Activated T-helper 2 cell treated with anti-CD3 and anti-CD28 coated beads, Interferon-gamma antibody, Interleukin-2, Interleukin-4, amounts not matched to agents 10 μg/mL and 5 μg/mL and 100 μg/mL, durations not matched to agents 14 hours and 24 hours and 36 hours (primary cell): ENCODE measurements around the gene PALLD. TPM values are rescaled to one million over a fixed set of nuclear protein-coding genes. Genes with fewer than 3 reads are reported as not detected.
A peak's percentile ranks its signal among the peaks of the same experiment; 100 is the strongest.

Experiments used
- DNase-seq: peaks from one replicate; pipeline ENCODE4 v3.0.0; 2021; ENCODE audit warnings: low spot score
- H3K27ac Mint-ChIP-seq: one replicate; pipeline ENCODE4 v1.8.0; 2021; ENCODE audit warnings: mixed read lengths
- H3K27me3 Mint-ChIP-seq: one replicate; pipeline ENCODE4 v1.8.0; 2021; ENCODE audit warnings: low read depth, mixed read lengths
- H3K36me3 Mint-ChIP-seq: one replicate; pipeline ENCODE4 v1.8.0; 2021; ENCODE audit warnings: low read depth, mixed read lengths
- H3K4me1 Mint-ChIP-seq: one replicate; pipeline ENCODE4 v1.8.0; 2021; ENCODE audit warnings: low read depth, mixed read lengths
- H3K4me3 Mint-ChIP-seq: one replicate; pipeline ENCODE4 v1.8.0; 2021; ENCODE audit warnings: low read depth, mild to moderate bottlenecking, moderate library complexity, mixed read lengths
- H3K9me3 Mint-ChIP-seq: one replicate; pipeline ENCODE4 v1.8.0; 2021; ENCODE audit warnings: mixed read lengths
- intact Hi-C: fragments of 100-400 bp; cut with micrococcal nuclease; formaldehyde crosslinking; loops from one replicate; pipeline ENCODE4 v1.15.1; 2023
- total RNA-seq: library from RNA; stranded (reverse); gene quantifications from 2 replicates; pipeline ENCODE4 v1.2.3, GENCODE V29; 2022

Gene PALLD
- total RNA-seq, 1 donor from 2014 or later = 19.8 TPM

GRCh38 chr4:168880811-168881595, 384.2 kb downstream of the PALLD start:
- no peak overlapping the region for H3K4me3 Mint-ChIP-seq
- no peak for DNase-seq
- peak overlapping the region; percentile 21 for H3K27ac Mint-ChIP-seq
- peaks cover 20% of the 10 kb centered on the region for H3K36me3 Mint-ChIP-seq
- intact Hi-C loops = no loop called here
- H3K4me1 Mint-ChIP-seq = peaks cover 26% of the 10 kb centered on the region
- no peaks in the 10 kb centered on the region for H3K9me3 Mint-ChIP-seq
- peaks cover 25% of the 10 kb centered on the region for H3K27me3 Mint-ChIP-seq

DNA sequence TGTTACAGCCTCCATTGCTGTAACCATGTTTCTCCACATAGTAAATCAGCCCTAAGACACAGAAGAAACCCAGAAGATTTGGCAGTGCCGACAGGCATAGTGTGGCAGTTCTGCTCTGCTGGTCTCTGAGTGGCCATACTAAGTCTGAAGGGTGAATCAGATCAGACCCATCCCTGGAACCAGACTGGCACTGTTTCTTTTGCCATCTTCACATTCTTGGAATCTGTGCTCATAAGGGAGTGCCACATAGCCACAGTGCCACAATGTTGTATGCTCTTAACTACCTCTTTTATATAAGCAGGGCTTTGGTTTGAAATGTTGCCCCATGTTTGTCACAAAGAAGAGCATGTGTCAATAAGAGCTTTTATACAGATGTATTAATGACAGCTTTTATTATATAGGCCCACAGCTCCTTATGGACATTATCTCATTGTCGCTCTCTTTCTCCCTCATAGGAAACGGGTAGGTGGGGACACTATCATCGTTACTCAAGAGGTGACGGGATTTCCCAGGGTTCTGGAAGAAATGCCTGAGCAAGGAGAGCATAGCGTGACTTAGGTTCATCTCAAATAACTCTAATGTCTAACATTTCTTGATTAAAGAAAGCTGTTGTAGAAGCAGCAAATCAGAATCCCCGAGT, 385.0 kb downstream of the PALLD start:
- H3K27ac Mint-ChIP-seq = no peak overlapping the region
- DNase-seq = no peak
- no peaks in the 10 kb centered on the region for H3K9me3 Mint-ChIP-seq
- peaks cover 16% of the 10 kb centered on the region for H3K27me3 Mint-ChIP-seq
- intact Hi-C loops = no loop called here
- H3K4me1 Mint-ChIP-seq = peaks cover 26% of the 10 kb centered on the region
- H3K4me3 Mint-ChIP-seq = no peak overlapping the region
- peaks cover 20% of the 10 kb centered on the region for H3K36me3 Mint-ChIP-seq

- intact Hi-C loops = no loop called here
- DNase-seq = no peak
- Mint-ChIP-seq H3K9me3 (no peaks in the 10 kb centered on the region), H3K27me3 (peaks cover 12% of the 10 kb centered on the region), H3K4me3 (no peak overlapping the region), H3K27ac (no peak overlapping the region), H3K36me3 (peaks cover 20% of the 10 kb centered on the region), H3K4me1 (peaks cover 26% of the 10 kb centered on the region)
Measured at GRCh38 chr4:168882650-168883233, 385.9 kb downstream of the PALLD start.

- Mint-ChIP-seq H3K4me1 (peaks cover 23% of the 10 kb centered on the region), H3K4me3 (no peak overlapping the region), H3K9me3 (no peaks in the 10 kb centered on the region), H3K27ac (no peak overlapping the region), H3K27me3 (peaks cover 9% of the 10 kb centered on the region), H3K36me3 (peaks cover 17% of the 10 kb centered on the region)
- no peak for DNase-seq
- intact Hi-C loops = no loop called here
Measured at GRCh38 chr4:168883513-168883912, 386.7 kb downstream of the PALLD start.

DNA sequence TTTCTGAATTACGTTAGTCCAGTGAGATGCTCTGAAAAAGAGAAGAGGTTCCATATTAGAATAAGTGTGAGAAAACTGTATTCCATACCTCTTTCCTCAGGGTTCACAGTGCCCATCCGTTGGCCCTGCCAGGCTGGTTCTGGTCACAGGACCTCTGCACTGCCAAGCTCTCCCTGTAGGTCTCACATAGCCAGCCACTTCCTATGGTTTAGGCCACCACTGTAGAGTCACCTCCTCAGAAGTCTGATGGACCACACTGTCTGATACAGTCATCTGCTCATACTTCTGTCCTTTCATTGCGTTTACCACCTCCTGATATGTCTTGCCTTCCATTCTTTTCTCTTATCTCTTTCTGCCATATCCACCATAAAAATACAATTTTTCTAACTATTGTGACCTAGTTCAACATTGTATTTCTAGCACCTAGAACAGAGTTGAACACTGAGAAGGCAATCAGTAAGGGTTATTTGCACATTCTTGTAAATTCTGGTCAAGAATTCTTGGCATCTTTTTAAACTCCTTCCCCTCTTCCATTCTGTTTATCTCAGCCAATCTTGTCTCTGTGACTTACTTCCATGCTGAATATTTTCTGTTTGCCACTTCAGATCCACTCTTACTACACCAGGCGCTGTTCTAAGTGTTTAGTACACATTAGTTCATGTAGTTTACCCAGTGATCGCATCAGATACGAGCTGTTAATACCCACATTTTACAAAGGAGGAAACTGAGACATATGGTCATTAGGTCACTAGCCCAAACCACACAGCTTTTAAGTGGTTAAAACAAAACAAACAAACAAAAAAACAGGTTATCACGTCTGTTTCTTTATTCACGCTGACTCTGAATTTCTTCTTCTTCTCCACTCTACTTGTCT, 387.6 kb downstream of the PALLD start:
- Mint-ChIP-seq H3K9me3 (no peaks in the 10 kb centered on the region), H3K27ac (no peak overlapping the region), H3K36me3 (peaks cover 14% of the 10 kb centered on the region), H3K4me1 (peaks cover 17% of the 10 kb centered on the region), H3K4me3 (no peak overlapping the region), H3K27me3 (peaks cover 1% of the 10 kb centered on the region)
- intact Hi-C loops = no loop called here
- DNase-seq = no peak

DNA sequence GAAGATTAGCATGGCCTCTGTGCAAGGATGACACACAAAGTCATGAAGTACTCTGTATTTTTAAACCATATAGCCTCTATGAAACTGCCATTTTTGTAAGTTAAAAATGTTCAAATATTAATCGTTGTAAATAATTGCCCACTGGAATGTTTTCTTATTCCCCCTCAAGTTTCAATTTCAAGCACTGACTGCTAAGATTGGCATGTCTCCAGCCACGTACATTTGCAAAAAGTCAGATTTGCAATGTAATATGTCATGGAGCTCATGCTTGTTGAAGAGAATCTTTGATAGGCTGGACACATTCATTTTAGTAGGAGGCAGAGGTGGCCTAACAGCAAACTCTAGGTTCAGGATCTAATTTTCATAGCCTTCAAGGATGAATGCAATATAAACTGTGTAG, 388.5 kb downstream of the PALLD start:
- H3K4me3 Mint-ChIP-seq = no peak overlapping the region
- no peak overlapping the region for H3K27ac Mint-ChIP-seq
- peaks cover 11% of the 10 kb centered on the region for H3K4me1 Mint-ChIP-seq
- H3K27me3 Mint-ChIP-seq = peaks cover 1% of the 10 kb centered on the region
- no peak for DNase-seq
- peaks cover 14% of the 10 kb centered on the region for H3K36me3 Mint-ChIP-seq
- intact Hi-C loops = no loop called here
- no peaks in the 10 kb centered on the region for H3K9me3 Mint-ChIP-seq

DNA sequence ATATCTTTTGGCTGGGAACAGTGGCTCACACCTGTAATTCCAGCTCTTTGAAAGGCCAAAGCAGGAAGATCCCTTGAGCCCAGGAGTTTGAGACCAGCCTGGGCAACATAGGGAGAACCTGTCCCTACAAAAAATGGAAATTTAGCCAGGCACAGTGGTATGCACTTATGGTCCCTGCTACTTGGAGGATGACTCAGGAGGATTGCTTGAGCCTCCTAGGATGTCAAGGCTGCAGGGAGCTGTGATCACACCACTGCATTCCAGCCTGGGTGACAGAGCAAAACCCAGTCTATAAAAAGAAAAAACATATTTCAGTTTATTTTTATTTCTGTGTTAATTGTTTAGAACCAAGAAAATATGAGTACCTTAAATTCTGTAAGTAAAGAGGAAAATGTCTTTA, 389.5 kb downstream of the PALLD start:
- H3K27me3 Mint-ChIP-seq = no peaks in the 10 kb centered on the region
- intact Hi-C loops = no loop called here
- H3K9me3 Mint-ChIP-seq = no peaks in the 10 kb centered on the region
- H3K27ac Mint-ChIP-seq = no peak overlapping the region
- no peak overlapping the region for H3K4me3 Mint-ChIP-seq
- H3K36me3 Mint-ChIP-seq = peaks cover 9% of the 10 kb centered on the region
- no peak for DNase-seq
- H3K4me1 Mint-ChIP-seq = peaks cover 5% of the 10 kb centered on the region

GRCh38 chr4:168887809-168888208, 391.0 kb downstream of the PALLD start:
- H3K27ac Mint-ChIP-seq = no peak overlapping the region
- intact Hi-C loops = no loop called here
- peaks cover 3% of the 10 kb centered on the region for H3K4me1 Mint-ChIP-seq
- no peaks in the 10 kb centered on the region for H3K9me3 Mint-ChIP-seq
- peaks cover 7% of the 10 kb centered on the region for H3K36me3 Mint-ChIP-seq
- no peaks in the 10 kb centered on the region for H3K27me3 Mint-ChIP-seq
- DNase-seq = no peak
- no peak overlapping the region for H3K4me3 Mint-ChIP-seq

DNA sequence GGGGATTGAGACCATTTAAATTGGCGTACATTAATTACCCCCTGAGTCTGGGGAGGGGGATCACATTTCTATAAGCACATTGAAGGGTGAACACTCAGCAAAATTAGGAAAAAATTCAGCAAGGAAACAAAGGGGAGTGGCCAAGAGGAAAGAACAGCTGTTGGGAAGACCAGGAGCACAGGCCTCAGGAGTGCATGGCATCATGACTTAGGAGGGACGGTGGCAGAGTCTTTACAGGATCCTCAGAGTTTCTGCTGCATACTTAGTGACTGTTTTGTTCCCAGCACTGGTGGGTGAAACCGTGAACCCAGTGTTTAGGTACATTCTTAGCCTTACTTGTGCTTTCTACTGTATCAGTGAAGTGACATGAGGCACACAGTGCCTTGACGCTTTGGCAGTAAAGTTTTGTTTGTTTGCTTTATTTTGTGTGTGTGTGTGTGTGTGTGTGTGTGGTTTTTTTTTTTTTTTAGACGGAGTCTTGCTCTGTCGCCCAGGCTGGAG, 391.9 kb downstream of the PALLD start:
- Mint-ChIP-seq H3K27ac (no peak overlapping the region), H3K27me3 (no peaks in the 10 kb centered on the region), H3K9me3 (no peaks in the 10 kb centered on the region), H3K4me3 (no peak overlapping the region), H3K4me1 (peaks cover 3% of the 10 kb centered on the region), H3K36me3 (peaks cover 7% of the 10 kb centered on the region)
- DNase-seq = no peak
- intact Hi-C loops = no loop called here

GRCh38 chr4:168891086-168891485, 394.2 kb downstream of the PALLD start:
- H3K27ac Mint-ChIP-seq = no peak overlapping the region
- peaks cover 14% of the 10 kb centered on the region for H3K36me3 Mint-ChIP-seq
- H3K9me3 Mint-ChIP-seq = no peaks in the 10 kb centered on the region
- no peaks in the 10 kb centered on the region for H3K4me1 Mint-ChIP-seq
- H3K27me3 Mint-ChIP-seq = no peaks in the 10 kb centered on the region
- DNase-seq = no peak
- H3K4me3 Mint-ChIP-seq = no peak overlapping the region
- intact Hi-C loops = no loop called here

DNA sequence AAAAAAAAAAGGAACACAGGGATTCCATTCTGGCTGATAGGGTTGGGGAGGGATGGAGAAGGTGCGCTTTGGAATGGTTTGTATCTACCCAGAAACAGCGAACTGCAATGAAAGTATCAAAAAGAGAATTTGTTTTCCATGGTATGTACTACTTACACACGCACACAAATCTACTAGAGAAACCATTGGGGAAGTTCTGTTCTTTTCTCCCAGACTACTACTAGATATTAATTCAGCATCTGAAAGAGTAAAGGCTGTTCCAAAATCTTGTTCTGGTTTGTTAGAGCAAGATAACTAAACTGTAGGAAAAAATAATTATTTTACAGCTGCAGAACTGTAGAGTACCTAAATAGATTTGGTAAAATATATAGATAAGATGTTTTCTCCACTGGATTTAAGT, 394.8 kb downstream of the PALLD start:
- Mint-ChIP-seq H3K4me3 (no peak overlapping the region), H3K9me3 (no peaks in the 10 kb centered on the region), H3K27ac (no peak overlapping the region), H3K4me1 (no peaks in the 10 kb centered on the region), H3K27me3 (no peaks in the 10 kb centered on the region), H3K36me3 (peaks cover 14% of the 10 kb centered on the region)
- intact Hi-C loops = no loop called here
- no peak for DNase-seq

GRCh38 chr4:168892475-168892874, 395.6 kb downstream of the PALLD start:
- no peaks in the 10 kb centered on the region for H3K4me1 Mint-ChIP-seq
- intact Hi-C loops = no loop called here
- no peaks in the 10 kb centered on the region for H3K9me3 Mint-ChIP-seq
- no peaks in the 10 kb centered on the region for H3K27me3 Mint-ChIP-seq
- no peak overlapping the region for H3K27ac Mint-ChIP-seq
- peaks cover 14% of the 10 kb centered on the region for H3K36me3 Mint-ChIP-seq
- no peak for DNase-seq
- H3K4me3 Mint-ChIP-seq = no peak overlapping the region
